ENCODE data around the gene APLP2. TPM values are rescaled to one million over a fixed set of nuclear protein-coding genes. Genes with fewer than 3 reads are reported as not detected.

APLP2 gene
- total and polyA plus RNA-seq, 2 of the 13 experiments (the other 11 are each of a cell fraction or from before 2014, with no cell fraction given): 315 to 594 TPM

- no peak for TF ChIP-seq MAFG (CRISPR knock-in tag; IDR thresholded peaks at IDR 0.05)
- no peak for TF ChIP-seq XBP1 (CRISPR knock-in tag; IDR thresholded peaks at IDR 0.05)
- no peak for TF ChIP-seq ZNF441 (CRISPR knock-in tag; IDR thresholded peaks at IDR 0.05; ENCODE audit: borderline replicate concordance)
Observed at GRCh38 chr11:130032931-130033330, 36.8 kb upstream of the APLP2 start (continued).

- DNase-seq (ENCODE audit: low spot score): no peak
- intact Hi-C loops (cut with micrococcal nuclease; ENCODE audit: unreplicated experiment) (no loop called here), in situ Hi-C loops (cut with HindIII; ENCODE audit: extremely low pct_ligation_motif_present, low pct_unique_long_range_greater_than_20kb) (no loop called here)
- BruUV-seq (replicated peaks): no TSS peak
- no peak for ATAC-seq
- ChIA-PET CTCF (ENCODE audit: low intra/inter-chr PET ratio, low total read pairs) (no interaction called here), POLR2A (interaction anchor here (0.7 to 1.4 kb wide), 2 partner anchors 29 to 31 kb away, joined by 3 to 4 read pairs; no protein-coding TSS in a partner anchor)
- Histone ChIP-seq H3K9ac (ENCODE audit: insufficient read depth, low read depth, low read length) (no peak overlapping the region), H3K4me3 (replicated peaks in 1 of 3; ENCODE audit: insufficient read depth in 1 of 3, low read depth in 2 of 3, low read length in 3 of 3) (no peak overlapping the region), H2AFZ (ENCODE audit: low read length) (no peak overlapping the region), H3K9me3 (ENCODE audit: low read length) (no peaks in the 10 kb centered on the region), H3K27ac (ENCODE audit: extremely low read length, insufficient read depth, low read length) (no peak overlapping the region), H3K4me2 (ENCODE audit: low read depth, low read length) (no peak overlapping the region), H3K36me3 (replicated peaks in 1 of 2; ENCODE audit: control insufficient read depth in 1 of 2, insufficient read depth in 2 of 2, low read length in 2 of 2) (no peaks in the 10 kb centered on the region), H3K27me3 (ENCODE audit: control insufficient read depth in 1 of 2, insufficient read depth in 2 of 2, low read length in 2 of 2) (no peaks in the 10 kb centered on the region), H3K4me1 (ENCODE audit: insufficient read depth, low read length) (peaks cover 53% of the 10 kb centered on the region), H4K20me1 (ENCODE audit: insufficient read depth, low read length) (no peaks in the 10 kb centered on the region), H3K79me2 (ENCODE audit: insufficient read depth, low read length) (no peaks in the 10 kb centered on the region)
- no peak for FAIRE-seq
- TF ChIP-seq ZNF207 (IDR thresholded peaks at IDR 0.05; ENCODE audit: borderline replicate concordance) (no peak), CBX2 (IDR thresholded peaks at IDR 0.05; ENCODE audit: low read depth, low read length) (no peak), CBX2 (CRISPR knock-in tag; IDR thresholded peaks at IDR 0.05; ENCODE audit: low read depth) (no peak), ZNF260 (CRISPR knock-in tag; IDR thresholded peaks at IDR 0.05; ENCODE audit: borderline replicate concordance, low read depth) (no peak), FOXK1 (CRISPR knock-in tag; IDR thresholded peaks at IDR 0.05; ENCODE audit: borderline replicate concordance, low read depth) (no peak), ZNF770 (CRISPR knock-in tag; IDR thresholded peaks at IDR 0.05) (no peak), DMTF1 (CRISPR knock-in tag; IDR thresholded peaks at IDR 0.05) (no peak), TBX3 (IDR thresholded peaks at IDR 0.05; ENCODE audit: borderline replicate concordance) (no peak), TERF1 (CRISPR knock-in tag; IDR thresholded peaks at IDR 0.05) (no peak), NCOR1 (IDR thresholded peaks at IDR 0.05; ENCODE audit: borderline replicate concordance, low read length) (no peak), ZBTB37 (CRISPR knock-in tag; IDR thresholded peaks at IDR 0.05) (no peak), NRL (CRISPR knock-in tag; IDR thresholded peaks at IDR 0.05; ENCODE audit: borderline replicate concordance) (no peak), ZZZ3 (CRISPR knock-in tag; IDR thresholded peaks at IDR 0.05; ENCODE audit: borderline replicate concordance) (no peak), RARG (CRISPR knock-in tag; IDR thresholded peaks at IDR 0.05; ENCODE audit: low read depth) (no peak), MTF2 (CRISPR knock-in tag; IDR thresholded peaks at IDR 0.05; ENCODE audit: borderline replicate concordance) (no peak)
Observed at GRCh38 chr11:130034236-130034635, 35.5 kb upstream of the APLP2 start.

All from HepG2 (cell line).